ENCODE results near the gene CPNE9. TPM values are rescaled to one million over a fixed set of nuclear protein-coding genes. Genes with fewer than 3 reads are reported as not detected.
A peak's percentile ranks its signal among the peaks of the same experiment; 100 is the strongest.

The CPNE9 gene
- total and polyA plus RNA-seq, 4 experiments from 2014 or later: 0.58 to 0.64 TPM; not detected in 2

DNA sequence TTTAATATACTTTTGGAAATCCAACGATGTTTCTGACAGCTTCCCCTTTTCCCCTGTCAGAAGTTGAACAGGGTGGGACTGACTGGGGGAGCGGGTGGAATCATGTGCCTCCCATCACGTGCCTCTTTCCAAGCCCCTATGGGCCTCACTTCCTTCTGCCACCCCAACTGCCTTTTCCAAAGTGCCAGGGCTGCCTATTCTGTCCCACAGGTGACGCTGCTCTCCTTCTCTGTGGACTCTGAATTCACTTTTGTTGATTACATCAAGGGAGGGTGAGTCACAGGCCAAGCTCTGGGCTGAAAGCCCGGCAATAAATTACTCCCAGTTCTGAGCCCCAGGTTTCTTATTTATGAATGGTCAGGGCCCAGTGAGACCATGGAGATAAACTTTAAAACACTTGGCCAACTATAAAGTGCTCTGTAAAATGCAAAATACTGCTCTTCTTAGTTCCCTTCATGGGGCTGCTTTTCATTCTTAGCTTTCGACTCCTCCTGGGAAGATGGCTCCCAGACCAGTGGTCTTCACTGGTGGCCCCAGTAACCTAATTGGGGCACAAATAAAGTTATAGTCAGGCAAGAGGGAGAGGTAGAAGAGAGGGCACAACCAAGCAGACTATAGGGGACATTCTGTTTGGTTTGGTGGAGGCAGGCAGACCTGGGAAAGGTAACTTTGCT, 12.3 kb downstream of the CPNE9 start:
- Histone ChIP-seq H3K27me3 (ENCODE audit: insufficient read depth, low read length) (no peaks in the 10 kb centered on the region), H3K4me1 (ENCODE audit: insufficient read depth, low read length) (peaks cover 8% of the 10 kb centered on the region), H3K4me3 (ENCODE audit: low read length in 2 of 2) (no peak overlapping the region), H3K27ac (ENCODE audit: low read depth, low read length) (no peak overlapping the region), H3K9me3 (ENCODE audit: control insufficient read depth in 1 of 2, low read length in 2 of 2) (no peaks in the 10 kb centered on the region), H3K36me3 (ENCODE audit: insufficient read depth, low read length) (no peaks in the 10 kb centered on the region)
- peaks cover 0 to 1% (median 0%) of the 10 kb centered on the region in 8 donors for H3K9me3 Mint-ChIP-seq
- no peaks in the 10 kb centered on the region for H3K36me3 Mint-ChIP-seq
- POLR2A ChIA-PET (ENCODE audit: partially characterized antibody): no interaction called here
- DNase-seq: peak in 2 of 5 donors; percentile 20 to 47
- CTCF ChIA-PET (ENCODE audit: partially characterized antibody): interaction anchor here (1.2 to 5.2 kb wide), 2 partner anchors 12 to 217 kb away, joined by 4 to 38 read pairs; partner anchors contain the start of gene CRELD1
- intact Hi-C loops (cut with micrococcal nuclease): loop anchor here (5.0 kb wide), 1 partner anchor 1021 kb away; no protein-coding TSS in a partner anchor
- peak overlapping the region in 2 of 7 donors; percentile 29 to 60 for H3K27ac Mint-ChIP-seq
- H3K4me3 Mint-ChIP-seq: no peak overlapping the region
- peaks cover 1 to 5% of the 10 kb centered on the region in 2 donors for H3K27me3 Mint-ChIP-seq
- peaks cover 9 to 15% (median 12%) of the 10 kb centered on the region in 4 donors for H3K4me1 Mint-ChIP-seq

DNA sequence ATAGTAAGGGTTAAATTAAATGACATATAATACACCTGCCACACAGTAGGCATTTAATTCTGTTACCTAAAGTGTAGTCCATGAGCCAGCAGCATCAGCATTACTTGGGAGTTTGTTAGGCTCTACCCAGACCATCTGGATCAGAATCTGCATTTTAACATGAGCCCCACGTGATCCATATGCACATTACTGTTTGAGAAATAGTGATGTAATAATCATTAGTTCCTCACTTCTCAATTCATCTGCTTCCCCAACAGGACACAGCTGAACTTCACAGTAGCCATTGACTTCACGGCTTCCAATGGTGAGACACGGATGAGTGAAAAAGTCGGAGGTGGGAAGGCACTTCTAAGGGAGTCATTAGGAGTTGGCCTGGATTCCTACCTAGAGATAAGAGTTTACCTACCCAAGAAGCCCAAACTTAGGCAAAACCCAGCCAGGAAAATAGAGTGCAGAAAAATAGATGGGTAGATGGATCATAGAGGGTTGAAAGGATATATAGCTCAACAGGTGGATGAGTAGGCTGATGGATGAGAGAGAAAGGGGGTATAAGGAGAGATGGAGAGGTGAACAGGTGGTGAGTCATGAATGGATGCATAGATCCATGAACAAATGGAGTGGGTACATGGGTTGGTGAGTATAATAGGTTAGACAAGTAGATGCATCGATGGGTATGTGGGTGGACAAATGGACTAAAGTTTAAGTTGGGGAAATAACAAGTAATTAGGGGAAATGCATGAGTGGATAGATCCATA, 13.3 kb downstream of the CPNE9 start:
- no peaks in the 10 kb centered on the region for H3K27me3 ChIP-seq (ENCODE audit: insufficient read depth, low read length)
- Mint-ChIP-seq H3K9me3 (peaks cover 0 to 1% (median 0%) of the 10 kb centered on the region in 8 donors), H3K27ac (no peak overlapping the region), H3K36me3 (no peaks in the 10 kb centered on the region), H3K4me3 (no peak overlapping the region), H3K27me3 (peaks cover under 1 to 1% of the 10 kb centered on the region in 2 donors), H3K4me1 (peaks cover 9 to 15% (median 12%) of the 10 kb centered on the region in 4 donors)
- H3K4me1 ChIP-seq (ENCODE audit: insufficient read depth, low read length): peaks cover 8% of the 10 kb centered on the region
- POLR2A ChIA-PET (ENCODE audit: partially characterized antibody): no interaction called here
- no peak for DNase-seq
- no peaks in the 10 kb centered on the region for H3K36me3 ChIP-seq (ENCODE audit: insufficient read depth, low read length)
- no peak overlapping the region for H3K4me3 ChIP-seq (ENCODE audit: low read length in 2 of 2)
- intact Hi-C loops (cut with micrococcal nuclease): loop anchor here (5.0 kb wide), 1 partner anchor 1020 kb away; no protein-coding TSS in a partner anchor
- no peaks in the 10 kb centered on the region for H3K9me3 ChIP-seq (ENCODE audit: control insufficient read depth in 1 of 2, low read length in 2 of 2)
- H3K27ac ChIP-seq (ENCODE audit: low read depth, low read length): no peak overlapping the region
- CTCF ChIA-PET (ENCODE audit: partially characterized antibody): interaction anchor here (0.8 to 5.2 kb wide), 2 partner anchors 11 to 28 kb away, joined by 4 to 38 read pairs; no protein-coding TSS in a partner anchor

DNA sequence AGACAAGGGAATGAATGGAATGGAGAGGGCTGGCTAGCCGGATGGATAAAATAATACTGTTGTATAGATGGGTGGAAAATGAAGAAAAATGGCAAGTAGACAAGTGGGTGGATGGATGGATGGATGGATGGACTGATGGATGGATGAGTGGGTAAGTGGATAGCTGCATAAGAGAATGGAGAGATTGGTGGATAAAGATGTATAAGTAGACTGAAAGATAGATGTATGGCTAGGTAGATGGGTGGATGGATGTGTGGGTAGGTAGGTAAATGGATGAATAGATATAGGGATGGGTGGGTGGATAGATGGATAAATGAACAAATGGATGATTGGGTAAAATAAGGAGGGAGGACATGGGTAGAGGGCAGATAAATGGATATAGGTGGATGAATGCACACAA, 13.9 kb downstream of the CPNE9 start:
- Mint-ChIP-seq H3K4me3 (no peak overlapping the region), H3K27me3 (peaks cover 0 to 1% of the 10 kb centered on the region in 2 donors), H3K9me3 (peaks cover 0 to 1% (median 0%) of the 10 kb centered on the region in 8 donors), H3K36me3 (no peaks in the 10 kb centered on the region), H3K4me1 (peaks cover 9 to 15% (median 12%) of the 10 kb centered on the region in 4 donors), H3K27ac (peak overlapping the region in 1 of 7 donors; percentile 16)
- no peaks in the 10 kb centered on the region for H3K9me3 ChIP-seq (ENCODE audit: control insufficient read depth in 1 of 2, low read length in 2 of 2)
- no peak overlapping the region for H3K27ac ChIP-seq (ENCODE audit: low read depth, low read length)
- no peak overlapping the region for H3K4me3 ChIP-seq (ENCODE audit: low read length in 2 of 2)
- H3K36me3 ChIP-seq (ENCODE audit: insufficient read depth, low read length): no peaks in the 10 kb centered on the region
- H3K27me3 ChIP-seq (ENCODE audit: insufficient read depth, low read length): no peaks in the 10 kb centered on the region
- intact Hi-C loops (cut with micrococcal nuclease): loop anchor here (5.0 kb wide), 1 partner anchor 1020 kb away; no protein-coding TSS in a partner anchor
- ChIA-PET POLR2A (ENCODE audit: partially characterized antibody) (interaction anchor here (0.9 to 1.4 kb wide), 3 partner anchors 10 to 19 kb away, joined by 3 to 4 read pairs (median 3); partner anchors contain the start of gene CPNE9), CTCF (ENCODE audit: partially characterized antibody) (interaction anchor here (0.6 to 5.2 kb wide), 4 partner anchors 8 to 29 kb away, joined by 3 to 38 read pairs (median 4); partner anchors contain the start of gene BRPF1)
- DNase-seq: no peak
- H3K4me1 ChIP-seq (ENCODE audit: insufficient read depth, low read length): peaks cover 8% of the 10 kb centered on the region

DNA sequence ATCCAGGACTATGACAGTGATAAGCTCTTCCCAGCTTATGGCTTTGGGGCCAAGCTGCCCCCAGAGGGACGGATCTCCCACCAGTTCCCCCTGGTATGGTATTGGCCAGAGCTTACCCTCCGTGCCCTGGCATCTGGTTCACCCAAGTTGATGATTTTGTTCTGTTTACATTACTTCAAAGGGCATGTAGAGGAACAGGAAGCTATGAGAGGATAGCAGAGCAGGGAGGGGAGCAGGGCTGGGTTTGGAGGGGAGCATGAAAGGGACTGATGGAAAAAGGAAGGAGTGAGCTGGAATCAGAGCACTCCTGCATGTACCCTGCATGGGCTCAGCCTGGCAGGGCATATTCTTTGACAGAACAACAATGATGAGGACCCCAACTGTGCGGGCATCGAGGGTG, 14.5 kb downstream of the CPNE9 start:
- Histone ChIP-seq H3K27ac (ENCODE audit: low read depth, low read length) (no peak overlapping the region), H3K36me3 (ENCODE audit: insufficient read depth, low read length) (no peaks in the 10 kb centered on the region), H3K4me1 (ENCODE audit: insufficient read depth, low read length) (peaks cover 8% of the 10 kb centered on the region), H3K9me3 (ENCODE audit: control insufficient read depth in 1 of 2, low read length in 2 of 2) (no peaks in the 10 kb centered on the region), H3K27me3 (ENCODE audit: insufficient read depth, low read length) (no peaks in the 10 kb centered on the region), H3K4me3 (ENCODE audit: low read length in 2 of 2) (no peak overlapping the region)
- Mint-ChIP-seq H3K9me3 (peaks cover 0 to 1% (median 0%) of the 10 kb centered on the region in 8 donors), H3K36me3 (no peaks in the 10 kb centered on the region), H3K27me3 (peaks cover 1 to 4% of the 10 kb centered on the region in 2 donors), H3K27ac (peak overlapping the region in 2 of 7 donors; percentile 13), H3K4me1 (peaks cover 9 to 15% (median 12%) of the 10 kb centered on the region in 4 donors), H3K4me3 (no peak overlapping the region)
- intact Hi-C loops (cut with micrococcal nuclease): loop anchor here (5.0 kb wide), 1 partner anchor 1019 kb away; no protein-coding TSS in a partner anchor
- ChIA-PET CTCF (ENCODE audit: partially characterized antibody) (interaction anchor here (0.6 to 5.2 kb wide), 3 partner anchors 8 to 14 kb away, joined by 3 to 38 read pairs (median 4); partner anchors contain the start of gene BRPF1), POLR2A (ENCODE audit: partially characterized antibody) (interaction anchor here (0.9 to 1.4 kb wide), 3 partner anchors 9 to 18 kb away, joined by 3 to 4 read pairs (median 3); partner anchors contain the start of gene CPNE9)
- no peak for DNase-seq

DNA sequence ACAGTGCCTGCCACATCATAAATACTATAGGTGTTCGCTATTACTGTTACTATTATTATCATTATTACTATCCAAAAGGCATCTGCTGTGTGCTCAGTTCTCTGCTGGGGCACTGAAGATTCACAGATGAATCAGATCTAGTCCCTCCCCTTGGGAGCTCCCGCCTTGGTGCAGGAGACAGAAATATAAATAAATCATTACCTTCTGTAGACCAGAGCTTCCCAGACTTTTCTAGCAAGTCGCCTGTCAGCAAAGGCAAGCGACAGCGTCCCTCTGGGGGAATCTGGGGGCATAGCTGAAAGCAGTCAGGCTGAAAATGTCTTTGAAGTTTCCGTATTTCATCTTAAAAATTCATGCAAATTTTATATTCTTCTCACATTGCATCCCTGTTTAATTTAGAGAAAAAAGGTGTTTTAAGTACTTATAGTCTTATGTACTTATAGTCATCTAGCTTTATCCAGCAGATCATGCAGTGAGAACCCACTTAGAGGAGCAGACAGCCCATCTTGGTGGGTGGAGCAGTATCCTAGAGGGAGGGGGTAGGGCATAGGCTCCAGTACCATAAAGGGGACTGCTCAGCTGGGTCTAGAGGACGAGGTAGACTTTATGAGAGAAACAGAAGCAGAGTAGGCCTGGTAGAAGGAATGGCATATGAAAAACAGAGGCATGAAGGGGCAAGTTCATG, 17.5 kb downstream of the CPNE9 start:
- CTCF ChIA-PET (ENCODE audit: partially characterized antibody): interaction anchor here (0.6 to 1.4 kb wide), 3 partner anchors 211 to 1920 kb away, joined by 3 to 5 read pairs (median 4); no protein-coding TSS in a partner anchor
- no peaks in the 10 kb centered on the region for H3K9me3 ChIP-seq (ENCODE audit: control insufficient read depth in 1 of 2, low read length in 2 of 2)
- Mint-ChIP-seq H3K27me3 (peaks cover 0 to 4% of the 10 kb centered on the region in 2 donors), H3K4me3 (no peak overlapping the region), H3K36me3 (no peaks in the 10 kb centered on the region), H3K27ac (peak overlapping the region in 2 of 7 donors; percentile 7 to 85), H3K9me3 (no peaks in the 10 kb centered on the region), H3K4me1 (peaks cover 9 to 19% (median 12%) of the 10 kb centered on the region in 4 donors)
- POLR2A ChIA-PET (ENCODE audit: partially characterized antibody): interaction anchor here (0.6 to 0.7 kb wide), 2 partner anchors 10 to 12 kb away, joined by 3 read pairs; no protein-coding TSS in a partner anchor
- peaks cover 8% of the 10 kb centered on the region for H3K4me1 ChIP-seq (ENCODE audit: insufficient read depth, low read length)
- no peak overlapping the region for H3K4me3 ChIP-seq (ENCODE audit: low read length in 2 of 2)
- no peaks in the 10 kb centered on the region for H3K36me3 ChIP-seq (ENCODE audit: insufficient read depth, low read length)
- no peaks in the 10 kb centered on the region for H3K27me3 ChIP-seq (ENCODE audit: insufficient read depth, low read length)
- H3K27ac ChIP-seq (ENCODE audit: low read depth, low read length): no peak overlapping the region
- no peak for DNase-seq
- intact Hi-C loops (cut with micrococcal nuclease): no loop called here

DNA sequence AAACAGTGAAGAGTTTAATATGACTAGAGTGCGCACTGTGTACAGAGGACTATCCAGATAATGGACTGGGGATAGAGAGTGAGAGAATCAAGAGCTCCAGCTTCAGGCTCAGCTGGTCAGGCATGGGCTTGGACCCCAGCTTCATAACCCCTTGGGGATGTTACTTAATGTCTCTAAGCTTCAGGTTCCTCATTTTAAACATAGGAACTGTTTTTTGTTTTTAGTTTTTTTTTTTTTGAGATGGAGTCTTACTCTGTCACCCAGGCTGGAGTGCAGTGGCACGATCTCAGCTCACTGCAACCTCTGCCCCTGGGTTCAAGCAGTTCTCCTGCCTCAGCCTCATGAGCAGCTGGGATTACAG, 18.0 kb downstream of the CPNE9 start:
- DNase-seq: no peak
- peaks cover 11% of the 10 kb centered on the region for H3K4me1 ChIP-seq (ENCODE audit: insufficient read depth, low read length)
- no peak overlapping the region for H3K4me3 ChIP-seq (ENCODE audit: low read length in 2 of 2)
- peaks cover 10 to 22% (median 13%) of the 10 kb centered on the region in 4 donors for H3K4me1 Mint-ChIP-seq
- H3K9me3 ChIP-seq (ENCODE audit: control insufficient read depth in 1 of 2, low read length in 2 of 2): no peaks in the 10 kb centered on the region
- H3K27me3 Mint-ChIP-seq: peaks cover 0 to 4% of the 10 kb centered on the region in 2 donors
- no peaks in the 10 kb centered on the region for H3K27me3 ChIP-seq (ENCODE audit: insufficient read depth, low read length)
- no peaks in the 10 kb centered on the region for H3K36me3 Mint-ChIP-seq
- CTCF ChIA-PET (ENCODE audit: partially characterized antibody): interaction anchor here (0.7 to 1.4 kb wide), 2 partner anchors 210 to 225 kb away, joined by 3 to 4 read pairs; no protein-coding TSS in a partner anchor
- no peak overlapping the region for H3K27ac ChIP-seq (ENCODE audit: low read depth, low read length)
- H3K9me3 Mint-ChIP-seq: no peaks in the 10 kb centered on the region
- H3K4me3 Mint-ChIP-seq: no peak overlapping the region
- no peaks in the 10 kb centered on the region for H3K36me3 ChIP-seq (ENCODE audit: insufficient read depth, low read length)
- intact Hi-C loops (cut with micrococcal nuclease): no loop called here
- POLR2A ChIA-PET (ENCODE audit: partially characterized antibody): no interaction called here
- H3K27ac Mint-ChIP-seq: no peak overlapping the region
